ENCODE results near the gene PARD6G. TPM values are rescaled to one million over a fixed set of nuclear protein-coding genes. Genes with fewer than 3 reads are reported as not detected.

PARD6G gene
- total RNA-seq, 1 experiment from 2014 or later = 13.0 TPM

- TF ChIP-seq MYBL2 (CRISPR knock-in tag; IDR thresholded peaks at IDR 0.05) = no peak
- TF ChIP-seq ZNF532 (CRISPR knock-in tag; IDR thresholded peaks at IDR 0.05; ENCODE audit: borderline replicate concordance) = no peak
- no peak for TF ChIP-seq SP1 (CRISPR knock-in tag; conservative IDR thresholded peaks at IDR 0.05)
- TF ChIP-seq TP53 (CRISPR knock-in tag; IDR thresholded peaks at IDR 0.05) = no peak
These were observed 43.2 kb downstream of the PARD6G start (continued) for GRCh38 chr18:80204142-80204541.

- H3K4me1 Mint-ChIP-seq = peaks cover 44% of the 10 kb centered on the region
- no peak for DNase-seq (ENCODE audit: low spot score)
- no peaks in the 10 kb centered on the region for H3K36me3 Mint-ChIP-seq
- no peaks in the 10 kb centered on the region for H3K27me3 Mint-ChIP-seq (ENCODE audit: low read depth)
- no peak for TF ChIP-seq FOXK1 (CRISPR knock-in tag; IDR thresholded peaks at IDR 0.05)
- no peak for TF ChIP-seq NR3C1 (CRISPR knock-in tag; conservative IDR thresholded peaks at IDR 0.05; ENCODE audit: low read depth)
- CTCF ChIA-PET = no interaction called here
- POLR2A ChIA-PET = no interaction called here
- no peak for ATAC-seq
- H3K27ac Mint-ChIP-seq = no peak overlapping the region
- H3K4me3 Mint-ChIP-seq = no peak overlapping the region
- H3K9me3 Mint-ChIP-seq = no peaks in the 10 kb centered on the region
These were observed 44.1 kb downstream of the PARD6G start for GRCh38 chr18:80203249-80203648.

- POLR2A ChIA-PET = no interaction called here
- peaks cover 52% of the 10 kb centered on the region for H3K4me1 Mint-ChIP-seq
These were observed 44.9 kb downstream of the PARD6G start for GRCh38 chr18:80202264-80202998.

More at GRCh38 chr18:80202264-80202998, 44.9 kb downstream of the PARD6G start:
- TF ChIP-seq GTF2I (CRISPR knock-in tag; conservative IDR thresholded peaks at IDR 0.05) (no peak), SP1 (CRISPR knock-in tag; conservative IDR thresholded peaks at IDR 0.05) (no peak), ZNF396 (CRISPR knock-in tag; IDR thresholded peaks at IDR 0.05; ENCODE audit: borderline replicate concordance) (no peak), ZNF121 (CRISPR knock-in tag; IDR thresholded peaks at IDR 0.05) (no peak), ATF1 (CRISPR knock-in tag; IDR thresholded peaks at IDR 0.05) (no peak), ZBTB43 (CRISPR knock-in tag; IDR thresholded peaks at IDR 0.05) (no peak), STAT6 (CRISPR knock-in tag; conservative IDR thresholded peaks at IDR 0.05; ENCODE audit: low read depth) (no peak), USF1 (CRISPR knock-in tag; IDR thresholded peaks at IDR 0.05) (no peak), CREB1 (CRISPR knock-in tag; IDR thresholded peaks at IDR 0.05) (no peak), ATF6 (CRISPR knock-in tag; IDR thresholded peaks at IDR 0.05) (no peak), MYBL2 (CRISPR knock-in tag; IDR thresholded peaks at IDR 0.05) (no peak), NFYB (CRISPR knock-in tag; conservative IDR thresholded peaks at IDR 0.05; ENCODE audit: low read depth) (no peak), FOXJ3 (CRISPR knock-in tag; IDR thresholded peaks at IDR 0.05; ENCODE audit: borderline replicate concordance) (no peak), GABPB1 (CRISPR knock-in tag; IDR thresholded peaks at IDR 0.05) (no peak)
- Mint-ChIP-seq H3K27ac (no peak overlapping the region), H3K27me3 (ENCODE audit: low read depth) (no peaks in the 10 kb centered on the region), H3K36me3 (no peaks in the 10 kb centered on the region), H3K9me3 (no peaks in the 10 kb centered on the region), H3K4me3 (no peak overlapping the region)
- CTCF ChIA-PET = interaction anchor here (1.2 kb wide), 1 partner anchor 22 kb away, joined by 3 read pairs; no protein-coding TSS in a partner anchor
- ATAC-seq = no peak
- DNase-seq (ENCODE audit: low spot score) = no peak
